GM13977 (cell line): Measurements from ENCODE around the gene C1orf232.

Experiments used
- DNase-seq: peaks from one replicate; pipeline ENCODE4 v3.0.0; 2012; ENCODE audit warnings: low spot score
- in situ Hi-C: fragments of 300-500 bp; cut with MboI; formaldehyde crosslinking; loops from one replicate; pipeline ENCODE4 v1.12.0; 2022; ENCODE audit warnings: low sequenced_read_pairs, low pct_unique_long_range_greater_than_20kb, mixed read lengths, inconsistent platforms; ENCODE audit not compliant: unreplicated experiment
- TF ChIP-seq, protein P1 (sequence below): IDR thresholded peaks from 2 replicates; pipeline ENCODE4 v1.5.1; 2012; ENCODE audit warnings: mild to moderate bottlenecking, control low read depth; ENCODE audit not compliant: insufficient read depth; ENCODE audit errors: extremely low read depth, missing control alignments

The C1orf232 gene

DNA sequence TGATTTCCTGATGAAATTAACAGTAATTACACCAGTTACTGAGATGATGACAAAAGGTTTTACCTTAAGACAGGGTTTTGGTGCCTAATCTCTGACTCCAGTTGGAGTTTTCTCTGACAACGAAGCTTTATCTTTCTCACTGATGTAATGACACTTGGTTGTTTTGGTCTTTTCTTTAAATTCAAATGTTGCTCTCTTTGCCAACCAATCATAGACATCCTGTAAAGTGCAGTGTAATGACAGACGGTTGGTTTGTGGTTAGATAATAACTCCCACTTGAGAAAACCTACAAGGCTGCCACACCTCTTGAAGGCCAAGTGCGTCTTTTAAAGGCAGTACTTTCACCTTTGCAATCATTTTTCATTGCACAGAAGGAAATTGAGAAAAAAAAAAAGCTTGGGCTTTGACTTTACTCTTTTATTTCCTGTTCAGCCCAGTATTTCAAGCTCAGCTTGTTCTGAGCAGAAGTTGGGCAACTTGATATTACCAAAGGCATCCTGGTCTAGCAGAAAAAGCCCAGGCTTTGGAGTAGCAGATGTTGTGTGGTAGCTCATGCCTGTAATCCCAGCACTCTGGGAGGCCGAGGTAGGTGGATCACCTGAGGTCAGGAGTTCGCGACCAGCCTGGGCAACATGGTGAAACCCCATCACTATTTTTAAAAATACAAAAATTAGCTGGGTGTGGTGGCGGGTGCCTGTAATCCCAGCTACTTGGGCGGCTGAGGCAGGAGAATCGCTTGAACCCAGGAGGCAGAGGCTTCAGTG, 42.3 kb downstream of the C1orf232 start:
- TF ChIP-seq, protein P1, sequence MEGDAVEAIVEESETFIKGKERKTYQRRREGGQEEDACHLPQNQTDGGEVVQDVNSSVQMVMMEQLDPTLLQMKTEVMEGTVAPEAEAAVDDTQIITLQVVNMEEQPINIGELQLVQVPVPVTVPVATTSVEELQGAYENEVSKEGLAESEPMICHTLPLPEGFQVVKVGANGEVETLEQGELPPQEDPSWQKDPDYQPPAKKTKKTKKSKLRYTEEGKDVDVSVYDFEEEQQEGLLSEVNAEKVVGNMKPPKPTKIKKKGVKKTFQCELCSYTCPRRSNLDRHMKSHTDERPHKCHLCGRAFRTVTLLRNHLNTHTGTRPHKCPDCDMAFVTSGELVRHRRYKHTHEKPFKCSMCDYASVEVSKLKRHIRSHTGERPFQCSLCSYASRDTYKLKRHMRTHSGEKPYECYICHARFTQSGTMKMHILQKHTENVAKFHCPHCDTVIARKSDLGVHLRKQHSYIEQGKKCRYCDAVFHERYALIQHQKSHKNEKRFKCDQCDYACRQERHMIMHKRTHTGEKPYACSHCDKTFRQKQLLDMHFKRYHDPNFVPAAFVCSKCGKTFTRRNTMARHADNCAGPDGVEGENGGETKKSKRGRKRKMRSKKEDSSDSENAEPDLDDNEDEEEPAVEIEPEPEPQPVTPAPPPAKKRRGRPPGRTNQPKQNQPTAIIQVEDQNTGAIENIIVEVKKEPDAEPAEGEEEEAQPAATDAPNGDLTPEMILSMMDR = no peak
- in situ Hi-C loops = no loop called here
- DNase-seq = peak; percentile 69

DNA sequence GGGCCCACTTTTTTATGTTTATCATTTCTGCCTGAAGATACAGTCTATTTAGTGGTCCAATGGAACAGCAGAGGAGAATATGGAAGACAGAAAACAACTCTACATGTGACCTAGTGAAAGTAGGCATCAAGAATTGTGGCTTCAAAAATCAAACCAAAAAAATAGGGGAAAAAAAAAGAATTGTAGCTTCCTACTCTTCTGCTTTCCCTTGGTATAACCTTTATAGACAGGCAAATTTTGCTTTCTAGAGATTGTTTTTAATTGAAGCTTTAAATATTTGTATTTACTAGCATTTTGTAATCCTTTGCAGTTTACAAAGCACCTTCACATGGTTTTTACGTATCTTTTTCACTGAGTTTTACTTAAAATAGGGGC, 42.8 kb downstream of the C1orf232 start:
- no peak for DNase-seq
- TF ChIP-seq, protein P1 = no peak
- in situ Hi-C loops = no loop called here

DNA sequence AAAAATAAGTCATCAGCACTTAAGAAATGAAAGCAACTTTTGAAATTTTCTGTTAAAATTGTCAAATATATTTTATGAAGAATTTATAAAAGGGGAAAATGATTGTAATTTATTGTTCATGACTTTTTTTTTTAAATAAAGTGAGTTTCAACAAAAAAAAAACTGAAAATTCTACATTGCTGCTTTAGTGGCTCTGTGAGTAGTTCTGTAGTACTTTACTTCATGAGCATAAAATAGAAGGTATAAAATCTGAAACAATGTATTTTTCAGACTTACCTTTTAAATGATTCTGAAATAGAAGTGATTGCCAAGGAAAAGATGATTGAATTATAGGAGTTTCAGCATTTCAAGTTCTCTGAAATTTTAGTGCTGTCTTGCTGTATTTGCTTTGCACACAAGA, 43.4 kb downstream of the C1orf232 start:
- TF ChIP-seq, protein P1 = no peak
- in situ Hi-C loops = no loop called here
- no peak for DNase-seq

DNA sequence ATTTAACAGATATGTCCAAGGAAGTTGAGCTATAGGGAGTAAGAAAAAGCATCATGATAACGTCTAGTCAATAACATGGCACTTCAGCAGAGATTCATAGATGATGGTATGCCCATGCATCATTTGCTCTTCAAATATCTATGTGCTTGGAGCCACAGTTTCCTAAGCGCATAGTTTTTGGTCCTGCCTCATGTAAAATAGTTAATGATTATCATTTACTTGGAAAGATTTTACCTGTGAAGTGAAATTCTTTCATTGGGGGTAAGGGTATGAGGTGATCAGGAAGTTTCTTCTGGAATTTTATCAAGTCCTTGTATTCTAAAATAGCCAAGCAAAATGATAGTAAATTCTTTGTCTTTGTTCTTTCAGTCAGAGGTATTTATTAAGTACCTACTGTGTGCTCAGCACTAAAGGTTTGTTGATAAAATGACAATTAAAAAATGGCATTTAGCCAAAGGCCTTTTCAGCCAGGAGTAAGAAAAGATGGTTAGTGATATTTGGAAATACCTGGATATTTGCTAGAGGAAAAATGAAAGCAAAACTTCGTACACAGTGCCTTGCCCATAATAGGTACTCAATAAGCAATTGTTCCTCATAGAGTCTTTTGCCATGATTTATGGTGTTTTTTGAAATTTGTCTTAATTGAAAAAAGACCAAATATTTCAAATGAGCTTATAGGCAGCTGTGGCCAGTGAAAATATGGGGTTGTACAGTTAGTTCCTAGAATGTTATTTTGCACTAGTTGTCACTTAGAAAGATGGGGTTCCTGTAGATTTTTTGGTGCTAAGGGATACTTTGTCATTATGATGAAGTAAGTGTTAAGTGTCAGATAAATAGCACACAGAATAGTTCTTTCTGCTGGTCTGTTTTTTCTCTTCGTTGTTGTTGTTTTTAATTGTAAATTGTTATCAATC, 44.1 kb downstream of the C1orf232 start:
- no peak for DNase-seq
- TF ChIP-seq, protein P1 = no peak
- in situ Hi-C loops = no loop called here

DNA sequence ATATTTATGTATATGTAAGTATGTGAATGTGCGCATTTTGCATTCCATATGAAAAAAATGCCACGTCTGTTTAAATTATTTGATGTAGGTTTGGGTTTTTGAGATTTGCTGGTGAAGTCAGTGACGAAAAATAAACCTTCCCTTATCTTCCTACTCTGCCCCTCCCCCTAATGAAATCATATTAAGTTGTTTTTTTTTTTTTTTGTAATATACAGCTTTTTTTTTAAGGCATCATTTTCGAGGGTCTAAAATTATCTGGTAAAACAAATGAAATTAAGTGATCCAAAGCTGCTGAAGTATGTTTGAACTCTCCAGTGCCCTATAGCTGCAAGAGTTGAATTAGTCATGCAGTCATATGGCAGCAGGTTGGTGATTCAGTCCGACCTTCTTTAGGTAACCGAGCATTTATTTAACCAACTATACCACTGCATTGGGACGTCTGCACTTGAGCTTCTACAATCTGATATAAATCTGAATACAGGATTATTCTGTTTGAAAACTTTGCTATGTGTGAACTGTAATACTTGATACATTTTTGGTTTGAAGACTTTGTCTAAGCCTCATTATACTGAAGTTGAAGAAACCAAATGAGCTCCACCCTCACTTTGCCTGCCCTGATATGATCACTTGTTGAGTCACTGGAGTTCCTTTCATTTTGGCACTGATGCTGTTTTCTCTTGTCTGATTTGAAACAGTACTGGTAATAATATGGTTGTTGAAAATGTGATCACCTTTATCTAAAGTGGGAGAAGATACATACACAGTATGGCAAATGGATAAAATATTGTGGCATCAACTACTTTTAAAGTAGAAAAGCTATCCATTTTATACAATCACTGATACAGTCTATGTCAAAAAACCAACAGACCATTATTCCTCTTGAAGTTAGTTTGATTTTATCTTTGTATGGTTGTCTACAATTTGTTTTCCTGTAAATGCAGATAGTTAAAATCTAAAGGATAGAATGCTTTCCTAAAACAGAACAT, 45.5 kb downstream of the C1orf232 start:
- in situ Hi-C loops = no loop called here
- TF ChIP-seq, protein P1 = no peak
- no peak for DNase-seq
